MM.1S (cell line): Measurements from ENCODE around the gene SZT2.

Experiments used
- DNase-seq: peaks from one replicate; pipeline ENCODE4 v3.0.0-alpha.2; 2015
- H2AFZ ChIP-seq: fragments of 300-600 bp; sonication (generic); 2 replicates; pipeline ENCODE4 v1.6.0; 2016; ENCODE audit warnings: antibody characterized with exemption, low read length
- H3F3A ChIP-seq: fragments of 300-600 bp; sonication (generic); 2 replicates; pipeline ENCODE4 v1.6.1; 2016; ENCODE audit warnings: mild to moderate bottlenecking, antibody characterized with exemption, low read length, moderate library complexity, mixed read lengths; ENCODE audit not compliant: insufficient read depth
- H3K27ac ChIP-seq: fragments of 300-600 bp; sonication (generic); 2 replicates; pipeline ENCODE4 v1.5.1; 2016; ENCODE audit warnings: mild to moderate bottlenecking, low read length
- H3K27me3 ChIP-seq: fragments of 300-600 bp; sonication (generic); replicated peaks from 2 replicates; pipeline ENCODE4 v1.6.0; 2016; ENCODE audit warnings: low read length; ENCODE audit not compliant: insufficient read depth
- H3K36me3 ChIP-seq: fragments of 300-600 bp; sonication (generic); replicated peaks from 2 replicates; pipeline ENCODE4 v1.6.1; 2016; ENCODE audit warnings: mild to moderate bottlenecking, low read length, mixed read lengths; ENCODE audit not compliant: insufficient read depth
- H3K4me1 ChIP-seq: fragments of 300-600 bp; sonication (generic); 2 replicates; pipeline ENCODE4 v1.6.1; 2016; ENCODE audit warnings: low read length, mixed read lengths
- H3K4me2 ChIP-seq: fragments of 300-600 bp; sonication (generic); 2 replicates; pipeline ENCODE4 v1.6.0; 2016; ENCODE audit warnings: low read depth, low read length
- H3K4me3 ChIP-seq: fragments of 300-600 bp; sonication (generic); 2 replicates; pipeline ENCODE4 v1.5.1; 2016; ENCODE audit warnings: low read length, mixed read lengths
- H3K79me2 ChIP-seq: fragments of 300-600 bp; sonication (generic); 2 replicates; pipeline ENCODE4 v1.6.1; 2016; ENCODE audit warnings: mixed run types, low read length, mixed read lengths
- H3K9ac ChIP-seq: fragments of 300-600 bp; sonication (generic); 2 replicates; pipeline ENCODE4 v1.6.1; 2016; ENCODE audit warnings: low read length, mixed read lengths
- H3K9me2 ChIP-seq: fragments of 300-600 bp; sonication (generic); replicated peaks from 2 replicates; pipeline ENCODE4 v1.6.1; 2016; ENCODE audit warnings: mild to moderate bottlenecking, low read length, mixed read lengths; ENCODE audit not compliant: insufficient read depth
- H3K9me3 ChIP-seq: fragments of 300-600 bp; sonication (generic); replicated peaks from 2 replicates; pipeline ENCODE4 v1.6.1; 2016; ENCODE audit warnings: mild to moderate bottlenecking, low read length, mixed read lengths; ENCODE audit not compliant: insufficient read depth
- H4K20me1 ChIP-seq: fragments of 300-600 bp; sonication (generic); 2 replicates; pipeline ENCODE4 v1.6.1; 2016; ENCODE audit warnings: mild to moderate bottlenecking, low read length, moderate library complexity, mixed read lengths; ENCODE audit not compliant: insufficient read depth
- CTCF ChIP-seq: fragments of 300-600 bp; sonication (generic); IDR thresholded peaks from 2 replicates; pipeline ENCODE4 v1.5.1; 2016; ENCODE audit warnings: antibody characterized with exemption, low read length, mixed read lengths
- EZH2 ChIP-seq: fragments of 300-600 bp; sonication (generic); optimal IDR thresholded peaks from 2 replicates; pipeline ENCODE3; 2017; ENCODE audit warnings: low read depth, mild to moderate bottlenecking, antibody characterized with exemption, low read length, mixed read lengths
- EZH2phosphoT487 ChIP-seq: fragments of 300-600 bp; sonication (generic); IDR thresholded peaks from 2 replicates; pipeline ENCODE4 v1.6.1; 2018; ENCODE audit warnings: antibody characterized with exemption, low read length

The SZT2 gene

DNA sequence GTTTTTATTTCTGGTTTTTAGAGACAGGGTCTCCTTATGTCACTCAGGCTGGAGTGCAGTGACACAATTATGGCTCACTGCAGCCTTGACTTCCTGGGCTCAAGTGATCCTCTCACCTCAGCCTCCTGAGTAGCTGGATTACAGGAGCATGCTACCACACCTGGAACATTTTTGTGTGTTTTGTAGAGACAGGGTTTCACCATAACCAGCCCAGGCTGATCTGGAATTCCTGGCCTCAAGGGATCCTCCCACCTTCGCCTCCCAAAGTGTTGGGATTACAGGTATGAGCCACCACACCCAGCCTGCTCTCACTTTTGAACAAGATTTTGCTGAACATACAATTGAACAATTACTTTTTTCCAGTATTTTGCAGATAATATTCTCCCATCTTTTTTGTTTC lies 88.0 kb downstream of the SZT2 start:
- H3K27me3 ChIP-seq, result no peaks in the 10 kb centered on the region
- H3K79me2 ChIP-seq, result no peaks in the 10 kb centered on the region
- no peaks in the 10 kb centered on the region for H3K4me1 ChIP-seq
- no peaks in the 10 kb centered on the region for H3K9me2 ChIP-seq
- H4K20me1 ChIP-seq, result no peaks in the 10 kb centered on the region
- no peak overlapping the region for H3K9ac ChIP-seq
- no peak for TF ChIP-seq CTCF
- no peak for TF ChIP-seq EZH2phosphoT487
- no peak for TF ChIP-seq EZH2
- H2AFZ ChIP-seq, result no peak overlapping the region
- H3K36me3 ChIP-seq, result no peaks in the 10 kb centered on the region
- no peaks in the 10 kb centered on the region for H3K9me3 ChIP-seq
- H3K4me2 ChIP-seq, result no peak overlapping the region
- H3F3A ChIP-seq, result no peaks in the 10 kb centered on the region
- DNase-seq, result no peak
- H3K27ac ChIP-seq, result no peak overlapping the region
- no peak overlapping the region for H3K4me3 ChIP-seq

GRCh38 chr1:43479414-43479813 lies 89.7 kb downstream of the SZT2 start:
- Histone ChIP-seq H3K9me2 (no peaks in the 10 kb centered on the region), H3K4me3 (no peak overlapping the region), H4K20me1 (no peaks in the 10 kb centered on the region), H3K9ac (no peak overlapping the region), H2AFZ (no peak overlapping the region), H3K36me3 (no peaks in the 10 kb centered on the region), H3K79me2 (no peaks in the 10 kb centered on the region), H3K9me3 (no peaks in the 10 kb centered on the region), H3K4me1 (no peaks in the 10 kb centered on the region), H3K4me2 (no peak overlapping the region), H3K27me3 (no peaks in the 10 kb centered on the region), H3K27ac (no peak overlapping the region), H3F3A (no peaks in the 10 kb centered on the region)
- DNase-seq, result no peak
- no peak for TF ChIP-seq EZH2
- TF ChIP-seq CTCF, result no peak
- no peak for TF ChIP-seq EZH2phosphoT487

DNA sequence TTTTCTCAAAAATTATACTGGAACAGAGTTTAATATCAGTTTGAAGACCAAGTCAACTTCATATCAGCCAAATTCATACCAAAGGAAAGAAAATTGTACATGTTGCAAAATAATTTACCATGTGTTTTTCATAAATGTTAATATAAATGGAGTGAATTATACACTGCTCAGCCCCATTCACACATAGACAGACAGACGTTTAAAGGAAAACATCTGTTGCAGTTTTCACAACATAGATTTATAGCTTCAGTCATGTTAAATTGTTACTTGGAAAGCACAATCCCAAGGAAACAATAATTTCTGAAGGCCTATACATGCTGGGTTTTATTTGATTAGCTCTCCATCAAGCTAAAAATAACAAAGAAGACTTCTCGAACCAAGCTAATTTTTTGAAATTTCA lies 91.8 kb downstream of the SZT2 start:
- no peaks in the 10 kb centered on the region for H4K20me1 ChIP-seq
- H3K27ac ChIP-seq, result no peak overlapping the region
- H3K9ac ChIP-seq, result no peak overlapping the region
- H3F3A ChIP-seq, result no peaks in the 10 kb centered on the region
- H3K4me3 ChIP-seq, result no peak overlapping the region
- no peaks in the 10 kb centered on the region for H3K9me3 ChIP-seq
- no peak for DNase-seq
- H3K4me1 ChIP-seq, result no peaks in the 10 kb centered on the region
- TF ChIP-seq EZH2phosphoT487 (no peak), EZH2 (no peak), CTCF (no peak)
- H2AFZ ChIP-seq, result no peak overlapping the region
- H3K9me2 ChIP-seq, result no peaks in the 10 kb centered on the region
- H3K79me2 ChIP-seq, result no peaks in the 10 kb centered on the region
- H3K36me3 ChIP-seq, result no peaks in the 10 kb centered on the region
- no peaks in the 10 kb centered on the region for H3K27me3 ChIP-seq
- H3K4me2 ChIP-seq, result no peak overlapping the region

- Histone ChIP-seq H3K27me3 (no peaks in the 10 kb centered on the region), H3K4me2 (peak overlapping the region; percentile 50; the same call in 1 of the 2 replicates), H3K79me2 (no peaks in the 10 kb centered on the region), H2AFZ (peak overlapping the region; percentile 74), H3K36me3 (no peaks in the 10 kb centered on the region), H3K9me3 (no peaks in the 10 kb centered on the region), H3K4me1 (no peaks in the 10 kb centered on the region), H3K27ac (no peak overlapping the region), H4K20me1 (no peaks in the 10 kb centered on the region), H3K9ac (no peak overlapping the region), H3K4me3 (no peak overlapping the region; the same call in 1 of the 2 replicates), H3F3A (no peaks in the 10 kb centered on the region), H3K9me2 (no peaks in the 10 kb centered on the region)
- DNase-seq, result peak; percentile 38
- TF ChIP-seq EZH2 (no peak), EZH2phosphoT487 (no peak), CTCF (no peak)
Measured at GRCh38 chr1:43482215-43482614, 92.5 kb downstream of the SZT2 start.
